Smooth muscle cell (in vitro differentiated cells): Measurements from ENCODE around the gene PTPRH. TPM values are rescaled to one million over a fixed set of nuclear protein-coding genes. Genes with fewer than 3 reads are reported as not detected.

Experiments used
- DNase-seq: peaks from one replicate; lab custom pipeline; 2025; ENCODE audit not compliant: unreplicated experiment; lab: John Stamatoyannopoulos, UW
- H2AFZ ChIP-seq: fragments of 200-600 bp; sonication (generic); 2 replicates; pipeline ENCODE4 v1.6.0; 2016; ENCODE audit warnings: antibody characterized with exemption, low read depth, mild to moderate bottlenecking
- H3F3A ChIP-seq: fragments of 200-600 bp; sonication (generic); 2 replicates; pipeline ENCODE4 v1.6.0; 2017; ENCODE audit warnings: antibody characterized with exemption, low read depth
- H3K27ac ChIP-seq: fragments of 200-600 bp; sonication (generic); 2 replicates; pipeline ENCODE4 v1.5.1; 2016; ENCODE audit warnings: low read depth, mild to moderate bottlenecking
- H3K27me3 ChIP-seq: fragments of 200-600 bp; sonication (generic); 2 replicates; pipeline ENCODE4 v1.6.1; 2016; ENCODE audit warnings: low read depth, mild to moderate bottlenecking
- H3K36me3 ChIP-seq: fragments of 200-600 bp; sonication (generic); 2 replicates; pipeline ENCODE4 v1.5.1; 2016; ENCODE audit warnings: low read depth
- H3K4me1 ChIP-seq: fragments of 200-600 bp; sonication (generic); 2 replicates; pipeline ENCODE4 v1.5.1; 2016; ENCODE audit warnings: low read depth
- H3K4me2 ChIP-seq: fragments of 200-600 bp; sonication (generic); 2 replicates; pipeline ENCODE4 v1.6.0; 2016; ENCODE audit warnings: mild to moderate bottlenecking
- H3K4me3 ChIP-seq: fragments of 200-600 bp; sonication (generic); 2 replicates; pipeline ENCODE4 v1.5.1; 2016; ENCODE audit warnings: mild to moderate bottlenecking
- H3K79me2 ChIP-seq: fragments of 200-600 bp; sonication (generic); 2 replicates; pipeline ENCODE4 v1.6.0; 2016; ENCODE audit warnings: low read depth, mild to moderate bottlenecking
- H3K9ac ChIP-seq: fragments of 200-600 bp; sonication (generic); 2 replicates; pipeline ENCODE4 v1.6.0; 2016; ENCODE audit warnings: low read depth
- H3K9me3 ChIP-seq: fragments of 200-600 bp; sonication (generic); replicated peaks from 2 replicates; pipeline ENCODE4 v1.5.1; 2016; ENCODE audit warnings: low read depth
- H4K20me1 ChIP-seq: fragments of 200-600 bp; sonication (generic); 2 replicates; pipeline ENCODE4 v1.6.0; 2016; ENCODE audit warnings: low read depth
- CTCF ChIP-seq: fragments of 200-600 bp; sonication (generic); IDR thresholded peaks from 2 replicates; pipeline ENCODE4 v1.5.1; 2017; ENCODE audit warnings: borderline replicate concordance, mild to moderate bottlenecking, antibody characterized with exemption; ENCODE audit not compliant: insufficient read depth, poor library complexity, severe bottlenecking
- WGBS: methylation state at CpG from one replicate; pipeline ENCODE4 v1.1.7; 2016; ENCODE audit warnings: low lambda C conversion rate; 5-methylcytosine and 5-hydroxymethylcytosine counted together
- polyA plus RNA-seq: library from polyadenylated mRNA; unstranded; fragments of >200 nt; fragmentation: Nextera tagmentation; extraction: Ambion mirVana; gene quantifications from 2 replicates; pipeline ENCODE4 v1.2.1, GENCODE V29; 2016
- total RNA-seq: library from RNA; depleted of rRNA; stranded (reverse); fragments of >200 nt; gene quantifications from 2 replicates; pipeline ENCODE4 v1.2.3, GENCODE V29; 2014

PTPRH gene
- total and polyA plus RNA-seq, 2 experiments from 2014 or later, result 0.18 TPM; not detected in 1

- Histone ChIP-seq H2AFZ (no peak overlapping the region), H3K4me3 (no peak overlapping the region), H3K4me1 (no peaks in the 10 kb centered on the region), H3K27me3 (no peaks in the 10 kb centered on the region), H3K4me2 (no peak overlapping the region), H3F3A (no peaks in the 10 kb centered on the region), H3K36me3 (no peaks in the 10 kb centered on the region), H3K9ac (no peak overlapping the region), H3K79me2 (peaks cover 66% of the 10 kb centered on the region), H3K27ac (peak overlapping the region; percentile 31), H4K20me1 (peaks cover 86% of the 10 kb centered on the region), H3K9me3 (no peaks in the 10 kb centered on the region)
- 85% methylated on average over 10 of the region's 10 CpGs for WGBS
- no peak for DNase-seq
- TF ChIP-seq CTCF, result no peak
These were observed 38.9 kb upstream of the PTPRH start for GRCh38 chr19:55248166-55248675.

- Histone ChIP-seq H3K27ac (peak overlapping the region; percentile 31), H3K9ac (no peak overlapping the region), H3K36me3 (no peaks in the 10 kb centered on the region), H2AFZ (no peak overlapping the region), H3K79me2 (peaks cover 60% of the 10 kb centered on the region), H3F3A (no peaks in the 10 kb centered on the region), H4K20me1 (peaks cover 84% of the 10 kb centered on the region), H3K4me2 (no peak overlapping the region), H3K4me3 (no peak overlapping the region), H3K27me3 (no peaks in the 10 kb centered on the region), H3K9me3 (no peaks in the 10 kb centered on the region), H3K4me1 (no peaks in the 10 kb centered on the region)
- 64% methylated on average over 10 of the region's 10 CpGs for WGBS
- TF ChIP-seq CTCF, result no peak
- DNase-seq, result no peak
These were observed 38.4 kb upstream of the PTPRH start for GRCh38 chr19:55247621-55248099.

- H3K4me1 ChIP-seq, result no peaks in the 10 kb centered on the region
- no peak overlapping the region for H3K9ac ChIP-seq
- no peak overlapping the region for H3K27ac ChIP-seq
- no peaks in the 10 kb centered on the region for H3K36me3 ChIP-seq
- no peak for TF ChIP-seq CTCF
- peaks cover 81% of the 10 kb centered on the region for H4K20me1 ChIP-seq
- H3F3A ChIP-seq, result no peaks in the 10 kb centered on the region
- H3K4me3 ChIP-seq, result no peak overlapping the region
- no peak overlapping the region for H2AFZ ChIP-seq
- DNase-seq, result no peak
- no peaks in the 10 kb centered on the region for H3K27me3 ChIP-seq
- H3K4me2 ChIP-seq, result no peak overlapping the region
- H3K79me2 ChIP-seq, result peaks cover 51% of the 10 kb centered on the region
- WGBS, result 95% methylated on average over 35 of the region's 40 CpGs
- no peaks in the 10 kb centered on the region for H3K9me3 ChIP-seq
These were observed 37.5 kb upstream of the PTPRH start for GRCh38 chr19:55246462-55247451.
